ENCODE results near the gene KATNBL1. TPM values are rescaled to one million over a fixed set of nuclear protein-coding genes. Genes with fewer than 3 reads are reported as not detected.

KATNBL1 gene
- total and polyA plus RNA-seq, 2 experiments from 2014 or later, result 68.2 to 96.1 TPM

GRCh38 chr15:34248190-34248589, 38.3 kb upstream of the KATNBL1 start (continued):
- no peak for TF ChIP-seq REST (IDR thresholded peaks at IDR 0.05; ENCODE audit: unreplicated experiment)

- Histone ChIP-seq H4K20me1 (replicated peaks; ENCODE audit: insufficient read depth) (no peaks in the 10 kb centered on the region), H3K4me2 (no peak overlapping the region), H3K4me1 (ENCODE audit: insufficient read depth) (no peaks in the 10 kb centered on the region), H3K4me3 (no peak overlapping the region), H3K36me3 (ENCODE audit: insufficient read depth) (no peaks in the 10 kb centered on the region), H2AFZ (no peak overlapping the region), H3K79me2 (replicated peaks; ENCODE audit: insufficient read depth) (no peaks in the 10 kb centered on the region), H3F3A (replicated peaks; ENCODE audit: low read depth) (no peaks in the 10 kb centered on the region), H3K27ac (ENCODE audit: low read depth) (no peak overlapping the region), H3K27me3 (ENCODE audit: insufficient read depth) (no peaks in the 10 kb centered on the region), H3K9me2 (ENCODE audit: insufficient read depth) (no peaks in the 10 kb centered on the region)
- Mint-ChIP-seq H3K4me3 (no peak overlapping the region), H3K36me3 (ENCODE audit: low read depth) (no peaks in the 10 kb centered on the region), H3K27ac (no peak overlapping the region), H3K4me1 (no peaks in the 10 kb centered on the region), H3K27me3 (ENCODE audit: insufficient read depth, low read depth, poor library complexity) (peaks cover 3% of the 10 kb centered on the region), H3K9me3 (no peaks in the 10 kb centered on the region)
- DNase-seq (ENCODE audit: low spot score) (no peak), ATAC-seq (no peak)
- TF ChIP-seq EZH2 (IDR thresholded peaks at IDR 0.05; ENCODE audit: low read depth, unreplicated experiment), result no peak
- TF ChIP-seq CTCF (conservative IDR thresholded peaks at IDR 0.05; ENCODE audit: low read depth in 2 of 2), result no peak
- no peak for TF ChIP-seq ZNF114 (CRISPR knock-in tag; IDR thresholded peaks at IDR 0.05)
- no peak for TF ChIP-seq ZNF331 (CRISPR knock-in tag; IDR thresholded peaks at IDR 0.05; ENCODE audit: low read depth)
- TF ChIP-seq NANOG (IDR thresholded peaks at IDR 0.05; ENCODE audit: borderline replicate concordance), result no peak
- no peak for TF ChIP-seq ZNF462 (CRISPR knock-in tag; IDR thresholded peaks at IDR 0.05)
- TF ChIP-seq POLR2AphosphoS5 (IDR thresholded peaks at IDR 0.05; ENCODE audit: low read depth), result no peak
- TF ChIP-seq ETS1 (IDR thresholded peaks at IDR 0.05), result no peak
- no peak for TF ChIP-seq STAT1 (IDR thresholded peaks at IDR 0.05; ENCODE audit: unreplicated experiment)
- no peak for TF ChIP-seq JUNB (IDR thresholded peaks at IDR 0.05; ENCODE audit: unreplicated experiment)
- TF ChIP-seq CREB1 (CRISPR knock-in tag; IDR thresholded peaks at IDR 0.05; ENCODE audit: low read depth), result no peak
Observed at GRCh38 chr15:34246276-34246976, 36.5 kb upstream of the KATNBL1 start.
